Activated CD8-positive, alpha-beta memory T cell treated with anti-CD3 and anti-CD28 coated beads for 1 hour (primary cell): ENCODE data around the gene THEM5.
"Not testable (repeated sequence)": the region's sequence is repeated elsewhere in the genome, so short reads cannot be mapped to it uniquely, and the experiment has no call there.

Source experiments
- DNase-seq, 2 donors: peaks; one replicate each; pipeline ENCODE4 v3.0.0-alpha.2; 2020; ENCODE audit warnings: low read depth in 1 of 2; ENCODE audit errors: extremely low read depth in 1 of 2

THEM5 gene, protein sequence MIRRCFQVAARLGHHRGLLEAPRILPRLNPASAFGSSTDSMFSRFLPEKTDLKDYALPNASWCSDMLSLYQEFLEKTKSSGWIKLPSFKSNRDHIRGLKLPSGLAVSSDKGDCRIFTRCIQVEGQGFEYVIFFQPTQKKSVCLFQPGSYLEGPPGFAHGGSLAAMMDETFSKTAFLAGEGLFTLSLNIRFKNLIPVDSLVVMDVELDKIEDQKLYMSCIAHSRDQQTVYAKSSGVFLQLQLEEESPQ

GRCh38 chr1:151853411-151853943 is at the start of gene THEM5:
TSS of gene THEM5 (minus strand) at chr1:151853712. CDS start at chr1:151853565, 147 bp downstream.
- no peak for DNase-seq

DNA sequence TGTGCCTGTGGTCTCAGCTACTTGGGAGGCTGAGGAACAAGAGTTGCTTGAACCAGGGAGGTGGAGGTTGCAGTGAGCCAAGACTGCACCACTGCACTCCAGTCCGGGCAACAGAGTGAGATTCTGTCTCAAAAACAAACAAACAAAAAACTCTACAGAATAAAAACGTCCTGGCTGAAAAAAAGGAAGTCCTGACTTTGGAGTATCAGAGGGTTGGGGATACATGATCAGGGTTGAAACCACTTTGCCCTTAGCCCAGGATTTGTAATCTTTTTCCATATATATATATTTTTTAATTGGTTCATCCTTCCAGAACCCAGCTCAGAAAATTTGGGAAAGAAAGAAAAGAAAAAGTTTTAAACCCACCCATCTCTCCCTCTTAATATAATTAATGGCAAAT is 49.3 kb upstream of the THEM5 start:
- DNase-seq, result no peak

GRCh38 chr1:151900804-151901203 is 47.3 kb upstream of the THEM5 start:
- not testable (repeated sequence) for DNase-seq

DNA sequence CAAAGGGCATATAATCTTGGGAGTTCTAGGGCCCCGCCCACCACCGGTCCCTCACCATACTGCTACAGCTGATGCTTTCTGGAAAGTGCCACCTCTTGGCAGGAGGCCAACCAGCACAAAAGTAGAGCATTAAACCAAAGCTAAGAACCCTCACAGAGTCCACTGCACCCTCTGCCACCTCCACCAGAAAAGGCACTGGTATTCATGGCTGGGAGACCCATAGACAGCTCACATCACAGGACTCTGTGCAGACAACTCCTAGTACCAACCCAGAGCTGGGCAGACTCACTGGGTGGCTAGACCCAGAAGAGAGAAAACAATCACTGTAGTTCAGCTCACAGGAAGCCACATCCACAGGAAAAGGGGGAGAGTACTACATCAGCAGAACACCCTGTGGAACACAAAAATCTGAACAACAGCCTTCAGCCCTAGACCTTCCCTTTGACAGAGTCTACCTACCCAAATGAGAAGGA is 45.0 kb upstream of the THEM5 start:
- peak in 1 of 2 donors; percentile 26 for DNase-seq

DNA sequence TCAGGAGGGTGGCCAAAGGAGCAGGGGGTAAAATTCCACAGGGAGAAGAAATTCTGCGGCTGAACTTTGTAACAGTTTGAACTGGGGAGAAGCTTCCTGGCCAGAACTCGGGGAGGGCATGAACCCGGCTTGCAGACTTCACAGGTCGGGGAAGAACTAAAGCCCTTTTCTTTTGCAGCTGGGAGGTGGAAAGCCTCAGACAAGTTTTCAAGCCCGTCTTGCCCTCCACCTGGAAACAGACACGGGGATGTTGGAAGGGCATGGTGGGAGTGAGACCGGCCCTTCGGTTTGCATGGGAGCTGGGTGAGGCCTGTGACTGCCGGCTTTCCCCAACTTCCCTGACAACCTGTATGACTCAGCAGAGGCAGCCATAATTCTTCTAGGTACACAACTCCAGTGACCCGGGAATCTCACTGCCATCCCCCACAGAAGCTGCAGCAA is 44.5 kb upstream of the THEM5 start:
- no peak for DNase-seq

GRCh38 chr1:151893176-151893924 is 39.8 kb upstream of the THEM5 start:
- DNase-seq, result no peak

GRCh38 chr1:151892190-151892589 is 38.7 kb upstream of the THEM5 start:
- no peak for DNase-seq

DNA sequence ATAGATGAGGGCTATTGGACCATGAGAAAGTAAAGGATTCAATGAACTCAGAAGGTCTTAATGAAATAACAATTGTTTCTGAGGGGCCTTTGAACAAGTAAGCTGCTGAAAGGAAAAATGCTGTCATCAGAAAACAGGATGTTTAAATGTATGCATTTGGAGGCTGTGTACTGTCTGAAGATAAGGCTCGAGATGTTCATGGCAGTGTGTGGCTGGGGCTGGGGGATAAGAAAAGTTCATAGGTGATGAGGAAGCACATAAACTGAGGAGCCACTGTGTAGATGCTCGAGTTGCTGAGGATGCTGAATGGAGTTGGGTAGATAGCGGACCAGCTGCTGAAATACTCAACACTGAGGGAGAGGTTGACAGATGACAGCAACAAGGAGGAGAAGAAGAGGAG is 38.0 kb upstream of the THEM5 start:
- DNase-seq, result no peak

DNA sequence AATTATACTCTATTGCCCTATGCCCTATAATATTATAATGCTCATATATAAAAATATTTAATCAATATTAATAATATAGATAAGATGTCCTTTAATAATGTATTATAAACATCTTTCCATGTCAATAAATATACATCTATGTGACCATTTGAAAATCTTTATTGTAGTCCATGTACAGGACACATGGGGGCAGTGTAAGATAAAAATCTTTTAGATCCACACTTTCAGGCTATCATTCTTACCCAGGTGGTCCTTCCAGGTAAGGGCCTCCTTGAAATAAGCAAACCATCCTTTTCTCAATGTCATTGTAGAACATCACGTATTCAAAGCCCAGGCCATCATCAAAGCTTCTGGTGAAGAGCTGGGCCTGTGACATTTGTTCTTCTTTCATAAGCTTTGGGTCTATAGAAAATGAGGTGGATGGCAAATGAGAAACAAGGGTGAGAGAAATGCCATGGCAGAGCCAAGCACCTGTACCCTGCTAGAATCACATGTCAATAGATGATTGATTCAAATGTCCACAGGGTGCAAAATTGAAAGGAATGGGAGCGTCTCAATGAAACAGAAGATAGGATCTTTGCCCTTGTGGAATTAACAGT is 35.6 kb upstream of the THEM5 start:
- no peak for DNase-seq

DNA sequence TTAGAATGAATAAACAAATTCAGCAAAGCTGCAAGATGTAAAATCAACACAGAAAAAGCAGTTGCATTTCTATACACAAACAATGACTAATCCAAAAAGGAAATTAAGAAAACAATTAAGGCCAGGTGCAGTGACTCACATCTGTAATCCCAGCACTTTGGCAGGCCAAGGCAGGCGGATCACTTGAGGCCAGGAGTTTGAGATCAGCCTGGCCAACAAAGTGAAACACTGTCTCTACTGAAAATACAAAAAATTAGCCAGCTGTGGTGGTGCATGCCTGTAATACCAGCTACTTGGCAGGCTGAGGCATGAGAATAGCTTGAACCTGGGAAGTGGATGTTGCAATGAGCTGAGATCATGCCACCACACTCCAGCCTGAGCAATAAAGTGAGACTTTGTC is 33.5 kb upstream of the THEM5 start:
- no peak for DNase-seq

- DNase-seq, result no peak
Measured at GRCh38 chr1:151885479-151885878, 32.0 kb upstream of the THEM5 start.

GRCh38 chr1:151884879-151885278 is 31.4 kb upstream of the THEM5 start:
- not testable (repeated sequence) for DNase-seq

GRCh38 chr1:151884445-151884844 is 30.9 kb upstream of the THEM5 start:
- DNase-seq, result not testable (repeated sequence)

- DNase-seq, result not testable (repeated sequence)
Measured at GRCh38 chr1:151883898-151884297, 30.4 kb upstream of the THEM5 start.

DNA sequence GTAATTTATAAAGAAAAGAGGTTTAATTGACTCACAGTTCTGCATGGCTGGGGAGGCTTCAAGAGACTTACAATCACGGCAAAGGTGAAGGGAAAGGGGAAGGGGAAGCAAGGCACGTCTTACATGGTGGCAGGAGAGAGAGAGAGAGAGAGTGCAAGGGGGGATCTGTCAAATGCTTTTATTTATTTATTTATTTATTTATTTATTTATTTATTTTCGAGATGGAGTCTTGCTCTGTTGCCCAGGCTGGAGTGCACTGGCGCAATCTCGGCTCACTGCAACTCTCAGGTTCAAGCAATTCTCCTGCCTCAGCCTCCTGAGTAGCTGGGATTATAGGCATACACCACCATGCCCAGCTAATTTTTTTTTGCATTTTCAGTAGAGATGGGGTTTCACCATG is 29.4 kb upstream of the THEM5 start:
- not testable (repeated sequence) for DNase-seq

GRCh38 chr1:151882466-151882865 is 29.0 kb upstream of the THEM5 start:
- DNase-seq, result no peak

GRCh38 chr1:151881479-151881878 is 28.0 kb upstream of the THEM5 start:
- no peak for DNase-seq

GRCh38 chr1:151875419-151876097 is 22.0 kb upstream of the THEM5 start:
- DNase-seq, result no peak

- DNase-seq, result not testable (repeated sequence)
Measured at GRCh38 chr1:151872776-151873175, 19.3 kb upstream of the THEM5 start.

DNA sequence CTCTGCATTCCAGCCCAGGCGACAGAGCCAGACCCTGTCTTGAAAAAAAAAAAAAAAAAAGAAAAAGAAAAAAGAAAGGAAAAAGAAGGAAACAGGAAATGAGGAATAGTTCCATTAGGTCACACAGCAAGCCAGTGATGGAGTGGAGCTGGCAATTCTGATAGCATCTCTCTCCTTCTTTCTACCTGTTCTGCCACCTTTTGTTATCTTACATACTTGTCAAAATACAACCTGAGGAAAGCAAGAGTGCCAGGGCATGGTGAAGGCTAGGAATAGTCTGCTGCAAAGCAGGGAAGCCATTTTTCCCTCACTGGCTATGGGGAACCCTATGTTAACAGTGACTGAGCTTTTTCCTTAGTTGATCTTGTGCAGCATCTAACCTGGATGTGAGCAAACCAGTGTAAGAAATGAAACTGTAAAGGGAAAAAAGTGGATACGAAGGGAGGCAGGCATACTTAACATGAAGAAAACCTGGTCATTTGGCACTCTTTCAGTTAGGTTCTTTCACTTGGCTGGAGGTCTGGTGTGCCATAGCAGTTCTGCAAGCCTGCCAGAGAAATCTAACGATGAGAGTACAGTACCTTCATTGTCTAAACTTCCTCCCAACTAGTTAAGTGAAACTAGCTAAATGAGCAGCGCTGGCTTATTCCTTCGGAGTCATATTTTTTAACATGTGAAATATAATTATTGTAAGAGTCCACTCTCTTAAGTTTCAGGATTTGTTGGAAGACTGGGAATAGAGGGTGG is 17.9 kb upstream of the THEM5 start:
- DNase-seq, result no peak
